HepG2 (cell line): Measurements from ENCODE around the gene TCFL5. TPM values are rescaled to one million over a fixed set of nuclear protein-coding genes. Genes with fewer than 3 reads are reported as not detected.

ENCODE experiments used
- MED8 ChIP-seq: sonication (generic); formaldehyde crosslinking; IDR thresholded peaks from 2 replicates; pipeline ENCODE4 v1.8.1; 2023; ENCODE audit warnings: mild to moderate bottlenecking, missing genetic modification reagents; ENCODE audit not compliant: insufficient replicate concordance
- ONECUT2 ChIP-seq: sonication (generic); formaldehyde crosslinking; IDR thresholded peaks from 2 replicates; pipeline ENCODE4 v1.4.0; 2020; ENCODE audit warnings: missing genetic modification reagents
- REL ChIP-seq: sonication (generic); formaldehyde crosslinking; conservative IDR thresholded peaks from 2 replicates; pipeline ENCODE4 v1.8.0; 2022; ENCODE audit warnings: mild to moderate bottlenecking, missing genetic modification reagents, moderate library complexity
- RFXANK ChIP-seq: IDR thresholded peaks from 2 replicates; pipeline ENCODE4 v1.6.1; 2016
- ZEB1 ChIP-seq: IDR thresholded peaks from 2 replicates; pipeline ENCODE4 v1.6.1; 2012; ENCODE audit warnings: mild to moderate bottlenecking, low read depth, inconsistent platforms; ENCODE audit not compliant: insufficient replicate concordance
- ZFAT ChIP-seq: sonication (generic); formaldehyde crosslinking; conservative IDR thresholded peaks from 2 replicates; pipeline ENCODE4 v1.8.1; 2023; ENCODE audit warnings: missing genetic modification reagents, inconsistent platforms
- ZMYM4 ChIP-seq: sonication (generic); formaldehyde crosslinking; IDR thresholded peaks from 2 replicates; pipeline ENCODE4 v1.8.1; 2023; ENCODE audit warnings: mild to moderate bottlenecking, missing genetic modification reagents
- ZNF207 ChIP-seq: fragments of 450-650 bp; IDR thresholded peaks from 2 replicates; pipeline ENCODE4 v1.6.1; 2016; ENCODE audit warnings: antibody characterized with exemption, borderline replicate concordance
- ZNF224 ChIP-seq: sonication (generic); formaldehyde crosslinking; IDR thresholded peaks from 2 replicates; pipeline ENCODE4 v1.5.0; 2020; ENCODE audit warnings: mild to moderate bottlenecking, missing genetic modification reagents
- ZNF280D ChIP-seq: sonication (generic); formaldehyde crosslinking; IDR thresholded peaks from 2 replicates; pipeline ENCODE4 v1.5.1; 2020; ENCODE audit warnings: mild to moderate bottlenecking, missing genetic modification reagents
- ZNF282 ChIP-seq: fragments of 450-650 bp; IDR thresholded peaks from 2 replicates; pipeline ENCODE4 v1.6.1; 2018; ENCODE audit not compliant: partially characterized antibody
- ZNF460 ChIP-seq: sonication (generic); formaldehyde crosslinking; IDR thresholded peaks from 2 replicates; pipeline ENCODE4 v1.5.1; 2020; ENCODE audit warnings: missing genetic modification reagents, mild to moderate bottlenecking, borderline replicate concordance
- ZNF558 ChIP-seq: sonication (generic); formaldehyde crosslinking; IDR thresholded peaks from 2 replicates; pipeline ENCODE4 v1.9.0; 2022; ENCODE audit warnings: mild to moderate bottlenecking, missing genetic modification reagents, borderline replicate concordance
- ZNF576 ChIP-seq: sonication (generic); formaldehyde crosslinking; IDR thresholded peaks from 2 replicates; pipeline ENCODE4 v1.4.0; 2020; ENCODE audit warnings: mild to moderate bottlenecking, missing genetic modification reagents
- ZNF646 ChIP-seq: sonication (generic); formaldehyde crosslinking; IDR thresholded peaks from 2 replicates; pipeline ENCODE4 v1.9.0; 2021; ENCODE audit warnings: mild to moderate bottlenecking, missing genetic modification reagents
- ZNF776 ChIP-seq: sonication (generic); formaldehyde crosslinking; IDR thresholded peaks from 2 replicates; pipeline ENCODE4 v1.4.0; 2020; ENCODE audit warnings: mild to moderate bottlenecking, missing genetic modification reagents
- polyA plus RNA-seq, 8 experiments: library from polyadenylated mRNA; depleted of rRNA in 3 of 8; stranded (reverse) in 7 of 8; unstranded in 1 of 8; fragments of >200 nt; fragmentation: Illumina TruSeq in 4 of 8; extraction: Trizol in 4 of 8; gene quantifications; 2 replicates each; pipeline versions ENCODE4 v1.2.1 to v1.2.3, GENCODE V29; 2011 to 2016; ENCODE audit warnings: low read depth in 4 of 8, missing spikeins in 1 of 8, mixed read lengths in 1 of 8; ENCODE audit not compliant: insufficient read depth in 1 of 8
- total RNA-seq, 5 experiments: library from RNA; depleted of rRNA; stranded (reverse); fragments of >200 nt; fragmentation: Illumina TruSeq; extraction: Trizol; gene quantifications; 2 replicates each; pipeline ENCODE4 v1.2.3, GENCODE V29; 2016; ENCODE audit warnings: low read depth in 1 of 5

TCFL5 gene
- total and polyA plus RNA-seq, 2 of the 13 experiments (the other 11 are each of a cell fraction or from before 2014, with no cell fraction given) = 14.8 to 20.0 TPM

GRCh38 chr20:62804021-62804626 lies 57.5 kb downstream of the TCFL5 start (continued):
- TF ChIP-seq ZNF646 (CRISPR knock-in tag) (no peak), ZEB1 (no peak), MED8 (CRISPR knock-in tag) (no peak), ZNF558 (CRISPR knock-in tag) (no peak), REL (CRISPR knock-in tag) (no peak), ZNF576 (no peak), ZNF207 (no peak), RFXANK (CRISPR knock-in tag) (no peak), ZNF776 (CRISPR knock-in tag) (no peak), ZNF224 (CRISPR knock-in tag) (no peak), ZNF282 (no peak), ZFAT (CRISPR knock-in tag) (no peak), ONECUT2 (CRISPR knock-in tag) (no peak), ZNF460 (CRISPR knock-in tag) (no peak), ZNF280D (CRISPR knock-in tag) (no peak), ZMYM4 (CRISPR knock-in tag) (no peak)
